ENCODE measurements around the gene IQGAP1. TPM values are rescaled to one million over a fixed set of nuclear protein-coding genes. Genes with fewer than 3 reads are reported as not detected.
A peak's percentile ranks its signal among the peaks of the same experiment; 100 is the strongest.

Gene IQGAP1
- total RNA-seq, 1 donor from 2014 or later, result 80.4 TPM

DNA sequence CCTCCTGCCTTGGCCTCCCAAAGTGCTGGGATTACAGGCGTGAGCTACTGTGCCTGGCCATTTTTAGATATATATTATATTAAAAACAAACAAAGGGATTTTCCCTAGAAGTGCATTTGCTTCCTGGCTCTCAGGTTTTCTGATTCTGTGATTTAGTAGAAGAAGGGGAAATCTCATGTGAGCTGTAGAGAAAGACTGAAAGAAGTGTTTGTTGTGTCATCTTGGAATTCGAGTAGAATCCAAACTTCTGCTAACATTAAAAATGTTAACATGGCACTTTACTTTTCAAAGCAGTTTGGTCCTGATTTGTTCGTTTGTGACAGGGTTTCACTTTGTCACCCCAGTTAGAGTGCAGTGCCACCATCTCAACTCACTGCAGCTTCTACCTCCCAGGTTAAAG lies 34.9 kb downstream of the IQGAP1 start:
- Mint-ChIP-seq H3K27me3 (no peaks in the 10 kb centered on the region), H3K4me3 (no peak overlapping the region), H3K9me3 (no peaks in the 10 kb centered on the region), H3K4me1 (ENCODE audit: unreplicated experiment) (peaks cover 38% of the 10 kb centered on the region), H3K27ac (no peak overlapping the region), H3K36me3 (peaks cover 5% of the 10 kb centered on the region)
- DNase-seq (ENCODE audit: extremely low spot score, unreplicated experiment), result no peak
- TF ChIP-seq, protein P1, sequence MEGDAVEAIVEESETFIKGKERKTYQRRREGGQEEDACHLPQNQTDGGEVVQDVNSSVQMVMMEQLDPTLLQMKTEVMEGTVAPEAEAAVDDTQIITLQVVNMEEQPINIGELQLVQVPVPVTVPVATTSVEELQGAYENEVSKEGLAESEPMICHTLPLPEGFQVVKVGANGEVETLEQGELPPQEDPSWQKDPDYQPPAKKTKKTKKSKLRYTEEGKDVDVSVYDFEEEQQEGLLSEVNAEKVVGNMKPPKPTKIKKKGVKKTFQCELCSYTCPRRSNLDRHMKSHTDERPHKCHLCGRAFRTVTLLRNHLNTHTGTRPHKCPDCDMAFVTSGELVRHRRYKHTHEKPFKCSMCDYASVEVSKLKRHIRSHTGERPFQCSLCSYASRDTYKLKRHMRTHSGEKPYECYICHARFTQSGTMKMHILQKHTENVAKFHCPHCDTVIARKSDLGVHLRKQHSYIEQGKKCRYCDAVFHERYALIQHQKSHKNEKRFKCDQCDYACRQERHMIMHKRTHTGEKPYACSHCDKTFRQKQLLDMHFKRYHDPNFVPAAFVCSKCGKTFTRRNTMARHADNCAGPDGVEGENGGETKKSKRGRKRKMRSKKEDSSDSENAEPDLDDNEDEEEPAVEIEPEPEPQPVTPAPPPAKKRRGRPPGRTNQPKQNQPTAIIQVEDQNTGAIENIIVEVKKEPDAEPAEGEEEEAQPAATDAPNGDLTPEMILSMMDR (conservative IDR thresholded peaks at IDR 0.05), result no peak

DNA sequence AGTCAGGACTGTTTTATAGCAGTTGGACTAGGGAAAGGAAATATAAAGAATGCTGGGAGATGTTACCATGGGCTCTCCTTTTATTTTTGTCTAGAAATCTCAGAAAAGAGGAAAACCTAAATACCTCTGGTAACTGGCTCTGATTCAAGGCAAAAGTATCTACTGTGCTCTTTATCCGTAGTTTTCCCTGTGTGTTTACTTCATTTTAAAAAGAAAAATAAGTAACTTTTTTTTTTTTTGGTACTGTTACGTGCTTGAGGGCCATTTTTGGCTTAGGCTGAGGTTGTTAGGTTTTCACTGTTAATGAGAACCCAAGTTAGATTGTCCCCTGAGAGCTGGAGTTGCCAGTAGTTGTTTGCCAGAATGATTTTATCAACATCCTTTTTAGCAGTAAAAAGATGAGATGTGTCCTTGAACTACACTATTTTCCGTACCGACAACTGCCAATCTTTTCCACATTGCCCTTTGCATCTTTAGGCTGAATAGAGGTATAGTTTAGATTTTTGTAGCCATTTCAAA lies 35.8 kb downstream of the IQGAP1 start:
- H3K9me3 Mint-ChIP-seq, result no peaks in the 10 kb centered on the region
- peaks cover 38% of the 10 kb centered on the region for H3K4me1 Mint-ChIP-seq (ENCODE audit: unreplicated experiment)
- no peak overlapping the region for H3K27ac Mint-ChIP-seq

DNA sequence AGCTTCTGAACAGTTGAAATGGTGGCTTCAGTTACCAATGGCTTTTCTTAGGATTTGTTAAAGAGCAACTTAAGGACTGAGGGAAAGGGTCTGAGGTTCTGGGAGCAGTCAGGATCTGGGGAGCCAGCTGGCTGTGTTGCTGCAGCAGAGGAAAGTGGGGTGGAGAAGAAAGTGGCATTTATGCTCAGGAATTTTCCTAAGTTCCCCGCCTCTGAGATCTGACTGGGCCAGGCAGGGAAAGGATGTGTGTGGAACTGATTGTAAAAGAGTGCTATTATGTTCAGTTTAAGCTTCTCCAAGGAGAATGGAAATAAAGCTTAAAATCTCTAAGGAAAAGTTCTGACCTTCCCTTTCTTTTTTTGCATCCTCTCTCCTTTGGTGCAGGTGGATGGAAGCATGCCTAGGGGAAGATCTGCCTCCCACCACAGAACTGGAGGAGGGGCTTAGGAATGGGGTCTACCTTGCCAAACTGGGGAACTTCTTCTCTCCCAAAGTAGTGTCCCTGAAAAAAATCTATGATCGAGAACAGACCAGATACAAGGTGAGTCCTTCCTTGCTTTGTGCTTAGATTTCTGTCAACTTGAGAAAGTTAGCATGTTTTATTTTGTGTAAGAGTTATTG lies 37.8 kb downstream of the IQGAP1 start:
- Mint-ChIP-seq H3K27me3 (no peaks in the 10 kb centered on the region), H3K36me3 (peaks cover 7% of the 10 kb centered on the region), H3K4me3 (no peak overlapping the region), H3K27ac (peak overlapping the region; percentile 49), H3K4me1 (ENCODE audit: unreplicated experiment) (peaks cover 29% of the 10 kb centered on the region), H3K9me3 (no peaks in the 10 kb centered on the region)
- TF ChIP-seq, protein P1 (conservative IDR thresholded peaks at IDR 0.05), result no peak
- no peak for DNase-seq (ENCODE audit: extremely low spot score, unreplicated experiment)

More for the DNA sequence above, 35.8 kb downstream of the IQGAP1 start:
- peaks cover 5% of the 10 kb centered on the region for H3K36me3 Mint-ChIP-seq
- no peaks in the 10 kb centered on the region for H3K27me3 Mint-ChIP-seq
- no peak overlapping the region for H3K4me3 Mint-ChIP-seq
- TF ChIP-seq, protein P1 (conservative IDR thresholded peaks at IDR 0.05), result no peak
- DNase-seq (ENCODE audit: extremely low spot score, unreplicated experiment), result no peak

DNA sequence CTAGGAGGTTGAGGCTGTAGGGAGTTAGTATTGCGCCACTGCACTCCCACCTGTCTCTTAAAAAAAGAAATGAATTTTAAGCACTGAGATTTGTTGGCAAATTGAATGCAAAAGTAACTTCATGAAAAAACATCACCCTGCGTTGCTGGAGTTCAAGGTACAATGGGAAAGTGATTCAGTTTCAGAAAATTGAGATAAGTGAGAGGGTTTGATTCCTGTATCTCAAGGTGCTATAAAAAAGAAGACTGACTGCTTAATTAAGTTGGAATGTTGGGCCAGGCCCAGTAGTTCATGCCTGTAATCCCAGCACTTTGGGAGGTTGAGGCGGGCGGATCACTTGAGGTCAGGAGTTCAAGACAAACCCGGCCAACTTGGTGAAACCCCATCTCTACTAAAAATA lies 39.1 kb downstream of the IQGAP1 start:
- Mint-ChIP-seq H3K4me1 (ENCODE audit: unreplicated experiment) (peaks cover 25% of the 10 kb centered on the region), H3K27me3 (no peaks in the 10 kb centered on the region), H3K4me3 (no peak overlapping the region), H3K27ac (peak overlapping the region; percentile 31), H3K36me3 (peaks cover 7% of the 10 kb centered on the region), H3K9me3 (no peaks in the 10 kb centered on the region)
- TF ChIP-seq, protein P1 (conservative IDR thresholded peaks at IDR 0.05), result no peak
- no peak for DNase-seq (ENCODE audit: extremely low spot score, unreplicated experiment)

DNA sequence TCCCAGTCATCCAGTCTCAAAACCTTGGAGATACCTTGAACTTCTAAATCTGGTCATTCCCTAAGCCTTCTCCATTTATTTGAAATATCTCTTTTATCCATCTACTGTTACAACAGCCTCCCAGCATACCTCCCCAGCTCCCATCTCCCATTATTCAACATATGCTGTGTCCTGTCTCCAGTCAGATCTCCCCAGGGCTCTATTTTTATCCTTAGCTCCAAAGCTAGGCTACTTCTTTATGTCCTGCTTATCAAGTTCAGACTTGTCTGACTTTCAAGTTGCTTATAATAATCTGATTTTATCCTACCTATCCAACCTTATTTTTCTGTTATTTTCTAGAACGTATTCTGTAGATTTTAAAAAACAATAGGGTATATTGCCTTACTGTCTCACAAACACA lies 44.2 kb downstream of the IQGAP1 start:
- DNase-seq (ENCODE audit: extremely low spot score, unreplicated experiment), result no peak

More for the DNA sequence above, 44.2 kb downstream of the IQGAP1 start:
- Mint-ChIP-seq H3K27ac (peak overlapping the region; percentile 12), H3K9me3 (no peaks in the 10 kb centered on the region), H3K4me3 (no peak overlapping the region), H3K27me3 (no peaks in the 10 kb centered on the region), H3K4me1 (ENCODE audit: unreplicated experiment) (peaks cover 7% of the 10 kb centered on the region), H3K36me3 (peaks cover 29% of the 10 kb centered on the region)
- TF ChIP-seq, protein P1 (conservative IDR thresholded peaks at IDR 0.05), result no peak

Data from type B pancreatic cell (in vitro differentiated cells).